ENCODE data around the gene SEMA4B.
"Not testable (repeated sequence)": the region's sequence is repeated elsewhere in the genome, so short reads cannot be mapped to it uniquely, and the experiment has no call there.

SEMA4B gene, protein sequence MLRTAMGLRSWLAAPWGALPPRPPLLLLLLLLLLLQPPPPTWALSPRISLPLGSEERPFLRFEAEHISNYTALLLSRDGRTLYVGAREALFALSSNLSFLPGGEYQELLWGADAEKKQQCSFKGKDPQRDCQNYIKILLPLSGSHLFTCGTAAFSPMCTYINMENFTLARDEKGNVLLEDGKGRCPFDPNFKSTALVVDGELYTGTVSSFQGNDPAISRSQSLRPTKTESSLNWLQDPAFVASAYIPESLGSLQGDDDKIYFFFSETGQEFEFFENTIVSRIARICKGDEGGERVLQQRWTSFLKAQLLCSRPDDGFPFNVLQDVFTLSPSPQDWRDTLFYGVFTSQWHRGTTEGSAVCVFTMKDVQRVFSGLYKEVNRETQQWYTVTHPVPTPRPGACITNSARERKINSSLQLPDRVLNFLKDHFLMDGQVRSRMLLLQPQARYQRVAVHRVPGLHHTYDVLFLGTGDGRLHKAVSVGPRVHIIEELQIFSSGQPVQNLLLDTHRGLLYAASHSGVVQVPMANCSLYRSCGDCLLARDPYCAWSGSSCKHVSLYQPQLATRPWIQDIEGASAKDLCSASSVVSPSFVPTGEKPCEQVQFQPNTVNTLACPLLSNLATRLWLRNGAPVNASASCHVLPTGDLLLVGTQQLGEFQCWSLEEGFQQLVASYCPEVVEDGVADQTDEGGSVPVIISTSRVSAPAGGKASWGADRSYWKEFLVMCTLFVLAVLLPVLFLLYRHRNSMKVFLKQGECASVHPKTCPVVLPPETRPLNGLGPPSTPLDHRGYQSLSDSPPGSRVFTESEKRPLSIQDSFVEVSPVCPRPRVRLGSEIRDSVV

DNA sequence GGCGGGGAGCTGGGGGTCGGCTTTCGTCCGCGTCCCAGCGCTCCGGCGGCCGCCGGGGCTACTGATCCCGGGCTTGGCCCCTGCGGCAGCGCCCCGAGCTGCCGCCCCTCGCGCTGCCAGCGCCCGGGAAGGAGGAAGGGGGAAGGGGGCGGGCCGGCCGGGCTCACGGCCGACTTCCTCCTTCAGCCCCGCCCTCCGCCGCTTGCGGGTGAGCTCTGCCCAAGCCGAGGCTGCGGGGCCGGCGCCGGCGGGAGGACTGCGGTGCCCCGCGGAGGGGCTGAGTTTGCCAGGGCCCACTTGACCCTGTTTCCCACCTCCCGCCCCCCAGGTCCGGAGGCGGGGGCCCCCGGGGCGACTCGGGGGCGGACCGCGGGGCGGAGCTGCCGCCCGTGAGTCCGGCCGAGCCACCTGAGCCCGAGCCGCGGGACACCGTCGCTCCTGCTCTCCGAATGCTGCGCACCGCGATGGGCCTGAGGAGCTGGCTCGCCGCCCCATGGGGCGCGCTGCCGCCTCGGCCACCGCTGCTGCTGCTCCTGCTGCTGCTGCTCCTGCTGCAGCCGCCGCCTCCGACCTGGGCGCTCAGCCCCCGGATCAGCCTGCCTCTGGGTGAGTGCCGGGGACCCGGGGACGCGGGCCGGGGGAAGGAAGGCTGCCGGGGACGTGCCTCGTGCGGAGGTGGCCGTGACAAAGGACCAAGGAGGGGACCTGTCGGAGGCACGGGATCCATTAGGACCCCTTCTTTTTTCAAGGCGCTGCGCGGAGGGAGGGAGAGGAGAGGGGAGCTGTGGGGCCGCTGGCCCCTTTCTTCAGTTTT is at the start of gene SEMA4B:
TSS of gene SEMA4B (plus strand) at position 201 of the 814 bp plus-strand sequence. CDS start at position 450, 249 bp downstream.
- DNase-seq, result peak; percentile 87

DNA sequence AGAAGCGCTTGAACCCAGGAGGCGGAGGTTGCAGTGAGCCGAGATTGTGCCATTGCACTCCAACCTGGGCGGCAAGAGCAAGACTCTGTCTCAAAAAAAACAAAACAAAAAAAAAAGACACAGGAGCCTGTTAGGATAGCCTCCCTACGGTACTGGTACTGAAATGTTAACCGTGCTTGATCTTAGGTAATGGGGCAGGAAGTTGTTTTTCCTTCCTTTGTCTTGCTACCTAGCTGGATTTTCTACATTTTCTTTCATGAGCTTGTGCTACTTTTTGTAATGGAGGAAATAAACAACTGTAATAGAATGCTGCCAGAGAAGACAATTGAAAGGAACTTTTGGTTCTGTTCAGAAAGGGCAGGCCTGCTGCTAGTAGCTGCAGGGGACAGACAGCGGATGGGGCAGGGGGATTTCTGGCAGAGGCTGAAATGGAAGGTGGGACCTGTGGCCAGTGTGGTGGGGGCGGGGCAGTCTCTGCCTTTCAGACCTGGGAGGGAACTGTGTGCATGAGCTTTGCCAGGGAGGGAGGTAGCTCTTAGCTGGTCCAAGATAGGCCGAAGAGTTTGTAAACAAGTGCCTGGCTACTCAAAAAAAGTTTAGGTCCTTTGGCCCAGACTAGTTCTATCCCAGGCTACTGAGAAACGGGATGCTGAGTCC is 49.0 kb upstream of the SEMA4B start:
- no peak for DNase-seq

- DNase-seq, result no peak
These were observed 47.5 kb upstream of the SEMA4B start for GRCh38 chr15:90153658-90154057.

DNA sequence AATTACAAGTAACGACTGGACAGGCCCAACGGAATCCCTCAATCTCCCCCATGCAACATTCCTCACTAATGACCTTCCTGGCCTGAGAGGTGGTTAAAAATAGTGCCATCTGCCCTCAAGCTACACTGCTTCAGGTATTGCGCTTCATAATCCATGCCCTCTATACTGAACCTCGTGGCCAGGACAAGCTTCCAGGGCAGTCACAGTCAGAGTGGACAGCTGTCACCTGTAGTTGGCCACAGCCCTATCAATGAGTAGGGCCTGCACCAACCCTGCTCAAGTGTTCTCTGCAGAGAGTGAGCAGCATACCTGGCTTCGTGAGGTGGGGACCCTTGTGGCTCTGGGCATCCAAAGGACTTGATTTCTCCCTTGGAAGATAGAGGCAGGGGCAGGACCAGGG is 46.9 kb upstream of the SEMA4B start:
- DNase-seq, result no peak

- DNase-seq, result no peak
These were observed 46.1 kb upstream of the SEMA4B start for GRCh38 chr15:90154861-90155626.

- DNase-seq, result no peak
These were observed 41.9 kb upstream of the SEMA4B start for GRCh38 chr15:90159213-90159612.

DNA sequence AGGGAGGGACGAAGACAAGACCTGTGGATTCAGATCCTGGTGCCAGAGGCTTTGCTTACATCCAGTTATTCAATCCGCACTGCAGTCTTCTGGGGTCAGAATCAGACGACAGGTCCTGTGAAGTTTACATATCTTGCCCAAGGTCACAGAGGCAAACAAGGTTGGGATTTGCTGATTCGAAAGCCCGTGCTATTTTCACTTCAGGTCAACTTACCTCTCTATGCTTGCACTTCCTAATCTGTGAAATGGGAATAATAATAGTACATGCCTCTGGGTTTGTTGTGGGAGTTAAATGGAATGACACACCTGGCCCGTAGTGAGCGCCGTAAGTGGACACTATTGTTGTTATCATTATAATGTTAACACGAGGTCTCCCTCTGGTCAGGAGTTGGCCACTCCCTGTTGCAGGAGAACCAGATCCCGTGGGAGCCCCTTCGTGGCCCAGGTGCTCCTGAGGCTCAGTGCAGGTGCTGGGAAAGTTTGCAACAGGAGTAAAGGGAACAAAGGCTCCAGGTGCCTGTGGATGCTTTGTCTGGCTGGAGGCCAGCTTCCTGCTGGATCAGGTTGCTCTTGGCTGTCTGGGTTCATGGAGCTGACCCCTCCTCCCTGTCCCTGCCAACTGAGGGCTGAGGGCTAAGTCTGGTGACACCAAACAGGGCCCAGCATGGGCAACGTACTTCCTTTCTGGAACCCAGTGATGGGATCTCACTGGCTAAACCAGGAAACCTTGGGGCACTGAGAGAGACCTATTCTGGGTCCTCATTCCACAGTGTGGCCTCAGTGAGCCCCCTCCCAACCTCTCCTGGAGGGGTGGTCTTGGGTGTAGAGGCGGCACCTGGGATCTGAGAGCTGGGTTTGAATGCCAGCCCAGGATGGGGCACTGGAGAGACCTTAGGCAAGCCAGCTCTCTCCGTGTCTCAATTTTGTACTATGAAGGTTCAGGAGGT is 40.1 kb upstream of the SEMA4B start:
- DNase-seq, result no peak

GRCh38 chr15:90161950-90162361 is 39.2 kb upstream of the SEMA4B start:
- no peak for DNase-seq

GRCh38 chr15:90162956-90163355 is 38.2 kb upstream of the SEMA4B start:
- no peak for DNase-seq

DNA sequence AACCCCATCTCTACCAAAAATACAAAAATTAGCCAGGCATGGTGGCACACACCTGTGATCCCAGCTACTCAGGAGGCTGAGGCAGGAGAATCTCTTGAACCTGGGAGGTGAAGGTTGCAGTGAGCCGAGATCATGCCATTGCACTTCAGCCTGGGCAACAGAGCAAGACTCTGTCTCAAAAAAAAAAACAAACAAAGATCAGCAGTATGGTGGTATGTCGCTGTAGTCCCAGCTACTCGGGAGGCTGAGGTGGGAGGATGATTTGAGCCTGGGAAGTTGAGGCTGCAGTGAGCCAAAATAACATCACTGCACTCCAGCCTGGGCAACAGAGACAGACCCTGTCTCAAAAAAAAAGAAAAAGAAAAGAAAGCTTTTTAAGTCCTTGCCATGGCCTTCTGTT is 36.9 kb upstream of the SEMA4B start:
- not testable (repeated sequence) for DNase-seq

DNA sequence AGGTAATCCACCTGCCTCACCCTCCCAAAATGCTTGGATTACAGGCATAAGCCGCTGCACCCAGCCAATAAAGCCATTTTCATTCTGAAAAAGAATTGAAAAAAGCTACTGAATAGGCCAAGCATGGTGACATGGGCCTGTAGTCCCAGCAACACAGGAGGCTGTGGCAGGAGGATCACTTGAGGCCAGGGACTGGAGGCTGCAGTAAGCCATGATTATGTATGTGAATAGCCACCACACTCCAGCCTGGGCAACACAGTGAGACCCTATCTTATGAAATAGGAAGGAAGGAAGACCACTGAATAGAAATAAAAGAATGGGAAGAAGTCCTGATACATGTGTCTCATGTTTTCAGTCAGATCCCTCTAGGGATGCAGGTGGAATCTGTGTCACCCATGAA is 36.0 kb upstream of the SEMA4B start:
- DNase-seq, result no peak

- no peak for DNase-seq
These were observed 35.3 kb upstream of the SEMA4B start for GRCh38 chr15:90165659-90166489.

DNA sequence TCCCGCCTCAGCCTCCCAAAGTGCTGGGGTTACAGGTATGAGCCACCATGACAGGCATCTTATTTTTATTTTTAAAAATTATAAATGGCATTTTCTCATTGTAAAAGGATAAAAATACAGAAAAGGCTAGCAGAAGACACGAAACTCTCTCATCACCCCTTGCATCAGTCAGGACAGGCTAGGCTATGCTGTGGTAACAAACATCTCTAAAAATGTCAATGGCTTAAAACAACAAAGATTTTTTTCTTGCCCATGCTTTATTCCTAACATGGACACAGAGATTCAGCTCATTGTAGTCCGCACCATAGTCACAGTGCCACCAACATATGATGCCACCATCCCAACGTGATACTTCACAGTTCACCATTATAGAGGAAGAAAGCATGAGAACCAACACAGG is 34.0 kb upstream of the SEMA4B start:
- DNase-seq, result no peak

GRCh38 chr15:90171623-90172022 is 29.5 kb upstream of the SEMA4B start:
- DNase-seq, result no peak

DNA sequence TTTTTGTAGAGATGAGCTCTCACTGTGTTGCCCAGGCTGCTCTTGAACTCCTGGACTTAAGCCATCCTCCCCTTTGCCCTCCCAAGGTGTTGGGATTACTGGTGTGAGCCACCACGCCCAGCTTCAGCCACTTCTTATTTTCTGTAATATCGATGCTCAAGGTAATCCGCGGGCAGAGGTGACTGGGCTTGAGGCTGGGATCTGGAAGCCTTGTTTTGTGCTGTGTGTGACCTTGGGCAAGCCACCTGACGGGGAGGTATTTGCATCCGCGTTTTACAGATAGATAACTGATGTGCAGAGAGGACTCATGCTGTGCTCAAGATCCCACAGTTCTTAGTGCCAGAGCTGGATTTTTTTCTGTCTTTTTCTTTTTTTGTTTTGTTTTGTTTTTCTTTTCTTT is 27.8 kb upstream of the SEMA4B start:
- DNase-seq, result no peak

DNA sequence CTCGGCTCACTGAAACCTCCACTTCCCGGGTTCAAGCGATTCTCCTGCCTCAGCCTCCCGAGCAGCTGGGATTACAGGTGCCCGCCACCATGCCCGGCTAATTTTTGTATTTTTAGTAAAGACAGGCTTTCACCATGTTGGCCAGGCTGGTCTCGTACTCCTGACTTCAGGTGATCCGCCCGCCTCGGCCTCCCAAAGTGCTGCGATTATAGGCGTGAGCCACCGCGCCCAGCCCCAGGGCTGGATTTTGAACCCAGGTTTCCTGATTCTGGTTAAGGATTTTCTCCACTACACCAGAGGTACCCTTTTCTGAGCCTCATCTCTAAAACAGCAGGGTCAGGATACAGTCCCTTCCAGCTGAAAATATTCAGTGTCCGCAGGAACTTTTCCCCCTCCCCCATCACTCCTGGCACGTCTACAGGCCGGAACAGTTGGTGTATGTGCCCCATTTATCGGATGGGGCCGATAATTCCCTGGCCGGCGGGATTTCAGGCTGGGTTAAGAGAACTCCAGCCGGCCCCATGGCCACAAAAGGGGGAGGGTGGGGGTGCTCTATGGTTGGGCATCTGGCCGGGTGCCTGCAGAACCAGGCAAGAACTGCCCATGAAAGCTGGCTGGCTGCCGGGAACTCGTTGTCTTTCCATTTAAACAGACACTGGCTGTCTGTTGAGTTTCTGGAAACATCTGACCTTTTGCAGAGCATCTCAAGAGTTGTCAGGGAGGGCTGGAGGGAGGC is 26.8 kb upstream of the SEMA4B start:
- DNase-seq, result no peak

DNA sequence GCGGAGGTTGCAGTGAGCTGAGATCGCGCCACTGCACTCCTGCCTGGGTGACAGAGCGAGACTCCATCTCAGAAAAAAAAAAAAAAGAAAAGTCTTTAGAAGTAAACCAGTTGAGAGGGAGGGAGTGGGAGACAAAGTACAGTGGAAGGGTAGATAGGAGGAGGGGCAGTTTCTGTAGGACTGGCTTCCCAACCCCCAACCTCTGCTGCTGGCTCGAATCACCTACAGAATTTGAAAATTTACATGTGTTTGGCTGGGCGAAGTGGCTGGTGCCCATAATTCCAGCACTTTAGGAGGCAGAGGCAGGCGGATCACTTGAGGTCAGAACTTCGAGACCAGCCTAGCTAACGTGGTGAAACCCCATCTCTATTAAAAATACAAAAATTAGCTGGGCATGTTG is 24.1 kb upstream of the SEMA4B start:
- no peak for DNase-seq

DNA sequence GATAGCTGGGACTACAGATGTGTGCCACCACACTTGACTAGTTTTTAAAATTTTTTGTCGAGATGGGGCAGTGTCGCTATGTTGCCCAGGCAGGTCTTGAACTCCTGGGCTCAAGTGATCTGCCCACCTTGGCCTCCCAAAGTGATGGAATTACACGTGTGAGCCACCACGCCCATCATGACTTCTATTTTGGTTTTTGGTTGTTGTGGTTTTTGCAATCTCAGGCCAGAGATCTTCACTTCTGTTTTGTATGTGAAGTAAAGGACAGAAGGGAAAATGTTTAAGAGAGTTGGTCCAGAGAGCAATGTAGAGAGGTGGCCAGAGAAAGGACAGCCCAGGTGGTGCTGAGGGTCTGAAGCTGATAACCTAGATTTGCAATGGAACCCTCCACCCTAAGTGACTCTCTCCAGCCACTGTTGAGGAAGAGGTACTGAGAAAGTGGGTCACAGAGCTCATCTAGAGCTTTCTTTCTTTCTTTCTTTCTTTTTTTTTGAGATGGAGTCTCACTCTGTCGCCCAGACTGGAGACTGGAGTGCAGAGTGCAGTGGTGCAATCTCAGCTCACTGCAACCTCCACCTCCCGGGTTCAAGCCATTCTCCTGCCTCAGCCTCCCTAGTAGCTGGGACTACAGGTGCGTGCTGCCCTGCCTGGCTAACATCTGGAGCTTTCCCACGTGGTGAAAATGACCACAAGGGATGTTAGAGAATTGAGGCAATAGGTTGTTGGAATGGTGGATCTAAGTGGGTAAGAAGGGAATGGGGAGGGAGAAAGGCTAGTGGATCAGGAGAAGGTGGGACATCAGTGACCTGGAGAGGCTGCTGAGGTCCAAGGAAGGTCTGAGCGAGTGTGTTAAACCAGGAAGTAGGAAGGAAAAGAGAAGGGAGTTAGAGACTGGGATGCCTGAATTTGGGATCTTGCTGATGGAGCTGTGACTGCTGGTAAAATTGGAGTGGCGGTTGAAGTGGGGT is 22.4 kb upstream of the SEMA4B start:
- no peak for DNase-seq
